Parathyroid adenoma (tissue), 2 donors: ENCODE measurements around the gene DNAI1.
A peak's percentile ranks its signal among the peaks of the same experiment; 100 is the strongest.

Source experiments
- H2AFZ ChIP-seq: fragments of 300-600 bp; sonication (generic); one replicate; pipeline ENCODE4 v1.7.0; 2017; ENCODE audit warnings: antibody characterized with exemption, mild to moderate bottlenecking
- H3K27ac ChIP-seq: fragments of 300-600 bp; sonication (generic); one replicate; pipeline ENCODE4 v1.7.0; 2017
- H3K27me3 ChIP-seq: fragments of 300-600 bp; sonication (generic); one replicate; pipeline ENCODE4 v1.7.0; 2017; ENCODE audit warnings: low read length; ENCODE audit not compliant: control insufficient read depth, insufficient read depth
- H3K36me3 ChIP-seq: fragments of 300-600 bp; sonication (generic); one replicate; pipeline ENCODE4 v1.7.0; 2017; ENCODE audit warnings: low read length; ENCODE audit not compliant: control insufficient read depth, insufficient read depth
- H3K4me1 ChIP-seq: fragments of 300-600 bp; sonication (generic); one replicate; pipeline ENCODE4 v1.7.0; 2017; ENCODE audit warnings: control low read depth
- H3K4me2 ChIP-seq: fragments of 300-600 bp; sonication (generic); one replicate; pipeline ENCODE4 v1.7.0; 2017; ENCODE audit warnings: low read length
- H3K4me3 ChIP-seq: fragments of 300-600 bp; sonication (generic); one replicate; pipeline ENCODE4 v1.7.0; 2017; ENCODE audit warnings: low read depth, low read length
- H3K79me2 ChIP-seq: fragments of 300-600 bp; sonication (generic); one replicate; pipeline ENCODE4 v1.7.0; 2017; ENCODE audit warnings: control low read depth
- H3K9ac ChIP-seq: fragments of 300-600 bp; sonication (generic); one replicate; pipeline ENCODE4 v1.7.0; 2017; ENCODE audit warnings: mild to moderate bottlenecking
- H3K9me3 ChIP-seq: fragments of 300-600 bp; sonication (generic); one replicate; pipeline ENCODE4 v1.7.0; 2017; ENCODE audit warnings: low read length; ENCODE audit not compliant: control insufficient read depth
- TF ChIP-seq, protein P1 (sequence below): fragments of 300-600 bp; sonication (generic); IDR thresholded peaks from one replicate; pipeline ENCODE4 v1.7.0; 2017; ENCODE audit warnings: antibody characterized with exemption, mild to moderate bottlenecking
- donor health status: primary hyperparathyroidism.

Gene DNAI1

DNA sequence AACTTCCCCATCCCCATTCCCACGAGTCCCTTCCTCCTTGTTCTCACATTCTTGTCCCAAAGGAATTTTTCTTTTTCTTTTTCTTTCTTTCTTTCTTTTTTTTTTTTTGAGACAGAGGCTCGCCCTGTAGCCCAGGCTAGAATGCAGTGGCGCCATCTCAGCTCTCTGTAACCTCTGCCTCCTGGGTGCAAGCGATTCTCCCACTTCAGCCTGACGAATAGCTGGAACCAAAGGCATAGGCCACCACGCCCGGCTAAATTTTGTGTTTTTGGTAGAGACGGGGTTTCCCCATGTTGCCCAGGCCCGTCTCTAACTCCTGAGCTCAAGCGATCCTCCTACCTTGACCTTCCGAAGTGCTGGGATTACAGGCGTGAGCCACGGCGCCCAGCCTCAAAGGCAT, 751 bp downstream of the DNAI1 start:
- Histone ChIP-seq H3K4me1 (no peaks in the 10 kb centered on the region), H3K4me3 (peak overlapping the region; percentile 71), H3K36me3 (no peaks in the 10 kb centered on the region), H3K27ac (peak overlapping the region; percentile 8), H3K27me3 (no peaks in the 10 kb centered on the region), H3K9ac (no peak overlapping the region), H2AFZ (peak overlapping the region; percentile 21), H3K4me2 (peak overlapping the region; percentile 88), H3K9me3 (no peaks in the 10 kb centered on the region), H3K79me2 (peaks cover 4% of the 10 kb centered on the region)
- TF ChIP-seq, protein P1, sequence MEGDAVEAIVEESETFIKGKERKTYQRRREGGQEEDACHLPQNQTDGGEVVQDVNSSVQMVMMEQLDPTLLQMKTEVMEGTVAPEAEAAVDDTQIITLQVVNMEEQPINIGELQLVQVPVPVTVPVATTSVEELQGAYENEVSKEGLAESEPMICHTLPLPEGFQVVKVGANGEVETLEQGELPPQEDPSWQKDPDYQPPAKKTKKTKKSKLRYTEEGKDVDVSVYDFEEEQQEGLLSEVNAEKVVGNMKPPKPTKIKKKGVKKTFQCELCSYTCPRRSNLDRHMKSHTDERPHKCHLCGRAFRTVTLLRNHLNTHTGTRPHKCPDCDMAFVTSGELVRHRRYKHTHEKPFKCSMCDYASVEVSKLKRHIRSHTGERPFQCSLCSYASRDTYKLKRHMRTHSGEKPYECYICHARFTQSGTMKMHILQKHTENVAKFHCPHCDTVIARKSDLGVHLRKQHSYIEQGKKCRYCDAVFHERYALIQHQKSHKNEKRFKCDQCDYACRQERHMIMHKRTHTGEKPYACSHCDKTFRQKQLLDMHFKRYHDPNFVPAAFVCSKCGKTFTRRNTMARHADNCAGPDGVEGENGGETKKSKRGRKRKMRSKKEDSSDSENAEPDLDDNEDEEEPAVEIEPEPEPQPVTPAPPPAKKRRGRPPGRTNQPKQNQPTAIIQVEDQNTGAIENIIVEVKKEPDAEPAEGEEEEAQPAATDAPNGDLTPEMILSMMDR: no peak

DNA sequence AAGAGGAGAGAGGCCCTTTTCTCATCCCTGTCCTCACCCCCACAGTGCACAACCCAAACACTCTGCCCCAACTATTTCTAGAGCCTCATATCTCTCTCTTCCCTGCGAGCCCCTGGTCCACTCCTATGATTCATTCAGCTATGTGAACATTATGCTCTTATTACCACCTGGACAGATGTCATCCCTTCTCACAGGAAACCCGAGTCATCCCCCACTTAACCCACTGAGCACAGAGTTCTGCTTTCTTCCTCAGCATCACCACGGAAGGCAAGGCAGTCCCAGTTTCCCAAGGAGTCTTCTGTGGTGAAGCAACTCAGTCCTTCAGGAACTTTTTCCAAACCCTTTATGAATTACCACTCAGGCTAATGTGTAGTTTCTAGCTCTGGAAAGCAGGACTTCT, 1.3 kb downstream of the DNAI1 start:
- Histone ChIP-seq H3K36me3 (no peaks in the 10 kb centered on the region), H3K79me2 (peaks cover 3% of the 10 kb centered on the region), H3K9ac (no peak overlapping the region), H3K9me3 (no peaks in the 10 kb centered on the region), H3K4me1 (no peaks in the 10 kb centered on the region), H3K27me3 (no peaks in the 10 kb centered on the region), H2AFZ (no peak overlapping the region), H3K27ac (no peak overlapping the region), H3K4me2 (no peak overlapping the region), H3K4me3 (no peak overlapping the region)
- TF ChIP-seq, protein P1: no peak

DNA sequence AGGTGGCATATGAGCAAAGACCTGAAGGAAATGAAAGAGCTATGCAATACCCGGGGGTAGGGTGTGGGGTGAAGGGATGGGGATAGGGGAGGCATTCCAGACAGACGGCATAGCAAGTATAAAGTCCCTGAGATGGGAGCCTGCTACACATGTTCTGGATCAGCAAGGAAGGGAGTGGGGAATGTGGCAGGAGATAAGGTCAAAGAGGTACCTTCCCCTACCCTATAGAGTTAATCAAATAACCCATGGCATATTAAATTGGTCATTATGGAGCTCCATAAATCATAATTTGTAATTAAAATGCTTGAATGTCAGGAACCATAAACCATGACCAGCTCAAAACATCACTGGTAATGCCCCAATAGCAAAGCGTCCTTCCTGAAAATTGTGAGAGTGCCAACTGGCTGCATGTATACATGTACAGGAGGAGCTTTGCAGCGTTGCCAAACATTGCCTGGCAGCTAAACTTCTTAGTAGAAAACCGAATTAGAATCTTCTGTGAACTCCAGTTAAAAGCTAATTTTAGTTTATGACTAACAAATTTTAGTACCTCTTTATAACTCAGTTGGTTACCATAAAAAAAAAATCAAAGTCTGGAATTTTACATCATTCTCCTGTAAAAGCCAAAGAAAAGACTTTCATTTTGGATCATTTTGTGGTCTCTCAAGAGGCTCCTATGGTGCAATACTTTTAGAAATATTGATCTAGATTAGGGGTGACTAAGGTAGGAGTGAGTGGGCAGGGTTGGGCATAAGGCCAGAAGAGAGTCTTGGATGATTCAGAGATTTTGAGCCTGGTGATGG, 4.7 kb downstream of the DNAI1 start:
- H2AFZ ChIP-seq: no peak overlapping the region
- H3K9me3 ChIP-seq: no peaks in the 10 kb centered on the region
- no peaks in the 10 kb centered on the region for H3K79me2 ChIP-seq
- H3K4me2 ChIP-seq: no peak overlapping the region
- TF ChIP-seq, protein P1: no peak
- no peak overlapping the region for H3K9ac ChIP-seq
- no peaks in the 10 kb centered on the region for H3K27me3 ChIP-seq
- H3K4me1 ChIP-seq: peaks cover 4% of the 10 kb centered on the region
- no peak overlapping the region for H3K4me3 ChIP-seq
- H3K27ac ChIP-seq: no peak overlapping the region
- no peaks in the 10 kb centered on the region for H3K36me3 ChIP-seq

DNA sequence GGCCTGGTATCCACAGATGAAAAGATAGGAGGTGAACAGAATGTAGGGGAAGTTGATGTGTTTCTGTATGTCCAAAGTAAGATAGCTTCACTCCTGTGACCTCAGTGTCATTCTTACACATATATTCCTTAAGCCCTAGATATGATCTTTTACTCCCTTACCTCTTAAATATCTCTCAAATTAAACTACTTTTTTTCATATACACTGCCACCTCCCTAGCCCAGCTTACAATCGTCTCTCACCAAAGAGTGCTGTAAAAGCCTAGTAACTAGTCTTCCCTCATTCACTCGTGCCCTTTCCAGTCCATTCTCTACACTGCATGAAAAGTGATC, 5.3 kb downstream of the DNAI1 start:
- Histone ChIP-seq H3K27me3 (no peaks in the 10 kb centered on the region), H3K27ac (no peak overlapping the region), H3K36me3 (no peaks in the 10 kb centered on the region), H3K4me2 (no peak overlapping the region), H3K9me3 (no peaks in the 10 kb centered on the region), H3K79me2 (no peaks in the 10 kb centered on the region), H3K4me3 (no peak overlapping the region), H3K9ac (no peak overlapping the region), H2AFZ (no peak overlapping the region), H3K4me1 (peaks cover 4% of the 10 kb centered on the region)
- TF ChIP-seq, protein P1: no peak

DNA sequence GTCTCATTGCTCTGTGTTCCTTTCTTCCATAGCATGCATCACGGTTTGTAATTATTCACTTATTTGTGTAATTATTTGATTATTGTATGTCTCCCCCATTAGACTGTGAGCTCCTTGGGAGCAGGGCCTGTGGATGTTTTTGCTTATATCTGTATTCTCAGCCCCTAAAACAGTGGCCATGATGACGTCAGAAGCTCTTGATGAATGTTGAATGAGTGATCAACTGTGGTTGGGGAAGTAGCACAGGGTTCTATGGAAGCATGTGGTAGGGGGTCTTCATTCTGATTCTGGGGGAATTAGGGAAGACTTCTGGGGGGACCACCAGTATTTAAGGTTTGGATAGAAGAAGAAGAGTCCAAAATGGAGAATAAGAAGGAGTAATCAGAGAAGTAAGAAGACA, 6.0 kb downstream of the DNAI1 start:
- Histone ChIP-seq H3K4me3 (no peak overlapping the region), H3K27ac (no peak overlapping the region), H3K36me3 (no peaks in the 10 kb centered on the region), H3K4me2 (no peak overlapping the region), H3K27me3 (no peaks in the 10 kb centered on the region), H3K4me1 (peaks cover 4% of the 10 kb centered on the region), H3K9ac (no peak overlapping the region), H3K9me3 (no peaks in the 10 kb centered on the region), H2AFZ (no peak overlapping the region), H3K79me2 (no peaks in the 10 kb centered on the region)
- TF ChIP-seq, protein P1: no peak
